Stimulated activated CD4-positive, alpha-beta T cell treated with anti-CD3 and anti-CD28 coated beads, Interleukin-1b, Interleukin-23, amount 100 ng/mL, for 1 hour (primary cell): ENCODE results near the gene DTX4.

Experiments used
- DNase-seq, 2 donors: peaks; one replicate each; pipeline ENCODE4 v3.0.0-alpha.2; 2020; ENCODE audit warnings: low read depth in 2 of 2

Gene DTX4

GRCh38 chr11:59173080-59173963, 1.4 kb downstream of the DTX4 start:
- DNase-seq: no peak

- DNase-seq: no peak
These were observed 2.2 kb downstream of the DTX4 start for GRCh38 chr11:59173964-59174663.

- no peak for DNase-seq
These were observed 2.7 kb downstream of the DTX4 start for GRCh38 chr11:59174664-59175033.

GRCh38 chr11:59175091-59175501, 3.2 kb downstream of the DTX4 start:
- DNase-seq: no peak

GRCh38 chr11:59176330-59176729, 4.4 kb downstream of the DTX4 start:
- no peak for DNase-seq

GRCh38 chr11:59178402-59178801, 6.5 kb downstream of the DTX4 start:
- no peak for DNase-seq

GRCh38 chr11:59179121-59179520, 7.2 kb downstream of the DTX4 start:
- no peak for DNase-seq

- DNase-seq: no peak
These were observed 8.3 kb downstream of the DTX4 start for GRCh38 chr11:59180168-59180776.

- no peak for DNase-seq
These were observed 9.0 kb downstream of the DTX4 start for GRCh38 chr11:59180907-59181306.

- DNase-seq: no peak
These were observed 10.0 kb downstream of the DTX4 start for GRCh38 chr11:59181746-59182456.

GRCh38 chr11:59182457-59183151, 10.7 kb downstream of the DTX4 start:
- no peak for DNase-seq

- no peak for DNase-seq
These were observed 11.8 kb downstream of the DTX4 start for GRCh38 chr11:59183771-59184170.

- DNase-seq: no peak
These were observed 12.9 kb downstream of the DTX4 start for GRCh38 chr11:59184691-59185339.

GRCh38 chr11:59185386-59185945, 13.5 kb downstream of the DTX4 start:
- no peak for DNase-seq

- DNase-seq: no peak
These were observed 14.2 kb downstream of the DTX4 start for GRCh38 chr11:59186130-59186594.

- DNase-seq: no peak
These were observed 15.1 kb downstream of the DTX4 start for GRCh38 chr11:59187035-59187434.

- DNase-seq: no peak
These were observed 15.7 kb downstream of the DTX4 start for GRCh38 chr11:59187587-59187986.

- DNase-seq: no peak
These were observed 17.0 kb downstream of the DTX4 start for GRCh38 chr11:59188954-59189353.

- no peak for DNase-seq
These were observed 18.1 kb downstream of the DTX4 start for GRCh38 chr11:59189986-59190385.

GRCh38 chr11:59191095-59191494, 19.2 kb downstream of the DTX4 start:
- DNase-seq: no peak

- DNase-seq: no peak
These were observed 20.0 kb downstream of the DTX4 start for GRCh38 chr11:59191890-59192289.
